ENCODE results near the gene BRSK2.
"Not testable (repeated sequence)": the region's sequence is repeated elsewhere in the genome, so short reads cannot be mapped to it uniquely, and the experiment has no call there.

DNA sequence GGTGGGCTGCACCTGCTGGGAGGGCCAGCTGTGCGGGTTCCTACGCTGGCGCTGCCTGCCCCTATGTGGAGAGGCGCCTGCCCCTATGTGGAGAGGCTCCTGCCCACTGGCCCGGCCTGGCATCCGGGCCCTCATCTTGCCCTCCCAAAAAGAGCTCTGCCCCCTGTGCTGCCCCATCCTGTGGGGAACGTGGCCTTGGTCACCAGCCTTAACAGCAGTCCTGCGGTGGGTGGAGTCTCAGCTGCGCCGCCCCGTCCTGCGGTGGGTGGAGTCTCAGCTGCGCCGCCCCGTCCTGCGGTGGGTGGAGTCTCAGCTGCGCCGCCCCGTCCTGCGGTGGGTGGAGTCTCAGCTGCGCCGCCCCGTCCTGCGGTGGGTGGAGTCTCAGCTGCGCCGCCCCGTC, 22.0 kb downstream of the BRSK2 start:
- TF ChIP-seq, protein P1, sequence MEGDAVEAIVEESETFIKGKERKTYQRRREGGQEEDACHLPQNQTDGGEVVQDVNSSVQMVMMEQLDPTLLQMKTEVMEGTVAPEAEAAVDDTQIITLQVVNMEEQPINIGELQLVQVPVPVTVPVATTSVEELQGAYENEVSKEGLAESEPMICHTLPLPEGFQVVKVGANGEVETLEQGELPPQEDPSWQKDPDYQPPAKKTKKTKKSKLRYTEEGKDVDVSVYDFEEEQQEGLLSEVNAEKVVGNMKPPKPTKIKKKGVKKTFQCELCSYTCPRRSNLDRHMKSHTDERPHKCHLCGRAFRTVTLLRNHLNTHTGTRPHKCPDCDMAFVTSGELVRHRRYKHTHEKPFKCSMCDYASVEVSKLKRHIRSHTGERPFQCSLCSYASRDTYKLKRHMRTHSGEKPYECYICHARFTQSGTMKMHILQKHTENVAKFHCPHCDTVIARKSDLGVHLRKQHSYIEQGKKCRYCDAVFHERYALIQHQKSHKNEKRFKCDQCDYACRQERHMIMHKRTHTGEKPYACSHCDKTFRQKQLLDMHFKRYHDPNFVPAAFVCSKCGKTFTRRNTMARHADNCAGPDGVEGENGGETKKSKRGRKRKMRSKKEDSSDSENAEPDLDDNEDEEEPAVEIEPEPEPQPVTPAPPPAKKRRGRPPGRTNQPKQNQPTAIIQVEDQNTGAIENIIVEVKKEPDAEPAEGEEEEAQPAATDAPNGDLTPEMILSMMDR (IDR thresholded peaks at IDR 0.05), result not testable (repeated sequence)
- not testable (repeated sequence) for TF ChIP-seq ZFX (IDR thresholded peaks at IDR 0.05; ENCODE audit: borderline replicate concordance)

All from 22Rv1 (cell line).